ENCODE data around the gene CNTN1. TPM values are rescaled to one million over a fixed set of nuclear protein-coding genes. Genes with fewer than 3 reads are reported as not detected.

Gene CNTN1
- total and polyA plus RNA-seq, 2 of the 8 experiments (the other 6 are each of a cell fraction or from before 2014, with no cell fraction given): 7.2 to 21.8 TPM

- TF ChIP-seq CHD7 (IDR thresholded peaks at IDR 0.05; ENCODE audit: insufficient replicate concordance, low read length) (no peak), TCF12 (IDR thresholded peaks at IDR 0.05; ENCODE audit: low read depth, low read length) (no peak), RFX5 (IDR thresholded peaks at IDR 0.05; ENCODE audit: borderline replicate concordance, low read depth, low read length) (no peak)
Observed at GRCh38 chr12:41121374-41121773, 429.1 kb downstream of the CNTN1 start (continued).

All from H1 (cell line).